ENCODE results near the gene FGGY.
"Not testable (repeated sequence)": the region's sequence is repeated elsewhere in the genome, so short reads cannot be mapped to it uniquely, and the experiment has no call there.

FGGY gene

DNA sequence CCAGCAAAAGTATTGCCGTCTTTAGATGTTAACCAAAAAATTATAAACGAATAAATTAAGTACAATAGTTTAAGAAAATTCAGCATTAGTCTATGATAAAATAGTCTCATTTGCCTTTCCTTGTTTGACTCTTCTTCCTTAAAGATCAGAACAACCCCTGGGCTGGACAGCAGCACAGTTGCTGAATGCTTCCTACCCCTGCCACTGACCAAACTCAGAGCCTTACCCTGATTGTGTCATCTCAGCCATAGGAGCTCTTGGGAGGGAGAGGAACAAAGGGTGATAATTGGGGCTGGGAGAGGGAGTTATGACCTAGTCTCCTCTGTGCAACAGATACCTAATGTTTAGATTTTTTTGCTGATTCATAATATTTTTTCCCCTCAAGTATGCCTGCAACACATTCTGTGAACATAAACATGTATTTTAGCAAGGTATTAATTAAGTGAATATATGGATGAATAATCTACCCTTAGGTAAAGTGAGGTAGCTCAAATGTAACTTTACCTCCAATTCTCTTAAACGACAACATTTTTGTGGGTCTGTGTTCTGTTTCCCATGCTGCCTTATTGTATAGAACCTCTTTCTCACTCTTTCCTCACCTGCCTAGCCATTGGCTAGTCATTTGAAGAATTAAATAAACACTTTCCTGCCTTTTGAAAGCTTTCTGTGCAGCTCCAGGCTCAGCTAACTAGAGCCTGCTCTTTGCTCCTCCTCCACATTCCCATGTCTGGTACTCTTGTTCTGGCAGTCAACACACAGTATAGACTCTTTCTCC lies 46.1 kb downstream of the FGGY start:
- FAIRE-seq: peak; percentile 29

GRCh38 chr1:59343576-59343840 lies 46.6 kb downstream of the FGGY start:
- FAIRE-seq (no peak), DNase-seq (ENCODE audit: extremely low spot score, insufficient read length, low read depth) (no peak)

More for the DNA sequence above, 46.1 kb downstream of the FGGY start:
- DNase-seq (ENCODE audit: extremely low spot score, insufficient read length, low read depth): no peak

DNA sequence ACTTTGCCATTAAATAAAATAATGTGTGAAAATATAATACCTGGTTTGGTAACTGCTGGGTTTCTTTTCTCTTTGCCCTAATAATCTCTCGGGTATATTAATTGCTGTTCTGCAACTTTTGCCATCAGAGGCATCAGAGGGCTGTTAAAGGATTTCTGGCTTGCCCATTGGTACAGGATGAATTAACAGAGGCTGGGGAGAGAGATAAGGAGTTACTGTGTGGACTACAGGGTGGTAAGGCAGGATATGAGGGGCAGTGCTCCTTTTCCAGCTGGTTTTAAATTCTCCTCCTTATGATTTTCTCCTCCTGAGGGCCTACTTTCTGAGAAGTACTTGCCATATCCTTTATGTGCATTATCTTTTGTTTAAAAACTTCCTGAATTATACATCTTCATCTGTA lies 48.3 kb downstream of the FGGY start:
- FAIRE-seq (no peak), DNase-seq (ENCODE audit: extremely low spot score, insufficient read length, low read depth) (no peak)

DNA sequence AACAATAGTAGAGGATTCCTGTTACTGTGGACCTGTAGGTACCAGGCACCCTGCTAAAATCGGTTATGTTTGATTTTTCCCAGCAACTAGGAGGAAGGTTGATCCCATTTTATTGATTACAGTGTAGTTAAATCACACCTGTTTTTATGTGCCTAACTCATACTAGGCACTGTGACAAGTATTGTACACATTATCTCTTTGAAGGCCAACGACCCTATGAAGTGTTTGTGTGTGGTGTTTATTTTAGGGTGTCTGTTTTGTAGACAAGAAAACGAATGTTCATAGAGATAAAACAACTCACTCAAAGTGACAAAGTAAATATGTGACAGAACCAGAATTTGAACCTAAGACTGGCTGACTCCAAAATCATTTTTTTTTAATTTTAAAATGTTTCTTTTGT lies 49.5 kb downstream of the FGGY start:
- DNase-seq (ENCODE audit: extremely low spot score, insufficient read length, low read depth) (no peak), FAIRE-seq (no peak)

DNA sequence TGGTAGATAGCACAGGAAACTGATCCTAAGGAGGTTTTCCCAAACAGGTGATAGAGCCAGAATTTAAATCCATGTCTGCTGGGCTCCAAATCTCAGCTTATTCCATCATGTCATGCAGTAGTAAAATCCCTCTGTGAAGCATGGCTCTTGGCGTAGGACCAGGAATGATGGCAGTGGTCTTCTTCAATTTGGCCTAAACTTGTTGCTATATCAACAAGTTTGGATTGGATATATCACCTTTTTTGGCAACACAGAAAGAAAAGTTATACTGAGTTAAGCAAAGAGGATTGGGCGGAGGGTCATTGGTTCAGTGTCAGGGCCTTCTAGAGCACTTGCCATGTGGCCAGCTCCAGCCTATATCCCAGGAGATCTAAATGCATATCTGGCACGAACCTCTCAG lies 52.2 kb downstream of the FGGY start:
- DNase-seq (ENCODE audit: extremely low spot score, insufficient read length, low read depth) (no peak), FAIRE-seq (no peak)

DNA sequence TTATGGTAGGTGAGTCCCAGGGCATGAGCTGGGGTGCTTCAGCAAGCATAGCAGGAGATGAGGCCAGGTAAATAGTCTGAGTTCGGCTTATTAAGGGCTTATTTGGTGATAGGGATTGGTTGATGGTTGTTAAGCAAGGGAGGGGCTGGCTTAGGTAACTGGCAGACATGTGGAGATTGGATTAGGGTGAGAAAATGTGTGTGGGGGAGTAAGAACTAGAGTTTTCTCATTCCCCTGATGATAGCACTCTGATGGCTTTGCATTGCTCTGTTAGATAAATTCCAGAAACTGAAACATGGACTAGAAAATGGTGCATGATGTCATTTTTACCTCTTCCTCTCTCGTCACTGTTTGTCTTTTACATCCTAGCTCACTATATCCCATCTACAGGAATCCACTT lies 53.6 kb downstream of the FGGY start:
- DNase-seq (ENCODE audit: extremely low spot score, insufficient read length, low read depth): no peak
- FAIRE-seq: no peak

GRCh38 chr1:59352065-59352464 lies 55.2 kb downstream of the FGGY start:
- DNase-seq (ENCODE audit: extremely low spot score, insufficient read length, low read depth): no peak
- FAIRE-seq: no peak

- DNase-seq (ENCODE audit: extremely low spot score, insufficient read length, low read depth): no peak
- FAIRE-seq: peak; percentile 18
These were observed 56.6 kb downstream of the FGGY start for GRCh38 chr1:59353453-59353852.

- FAIRE-seq; DNase-seq (ENCODE audit: extremely low spot score, insufficient read length, low read depth): not testable (repeated sequence)
These were observed 57.3 kb downstream of the FGGY start for GRCh38 chr1:59354239-59354638.

- DNase-seq (ENCODE audit: extremely low spot score, insufficient read length, low read depth) (no peak), FAIRE-seq (peak; percentile 88)
These were observed 57.9 kb downstream of the FGGY start for GRCh38 chr1:59354709-59355337.

GRCh38 chr1:59355361-59355760 lies 58.5 kb downstream of the FGGY start:
- no peak for DNase-seq (ENCODE audit: extremely low spot score, insufficient read length, low read depth)

GRCh38 chr1:59356627-59357026 lies 59.7 kb downstream of the FGGY start:
- no peak for FAIRE-seq
- DNase-seq (ENCODE audit: extremely low spot score, insufficient read length, low read depth): no peak

More at GRCh38 chr1:59355361-59355760, 58.5 kb downstream of the FGGY start:
- peak; percentile 85 for FAIRE-seq

GRCh38 chr1:59357645-59358320 lies 60.9 kb downstream of the FGGY start:
- no peak for FAIRE-seq

DNA sequence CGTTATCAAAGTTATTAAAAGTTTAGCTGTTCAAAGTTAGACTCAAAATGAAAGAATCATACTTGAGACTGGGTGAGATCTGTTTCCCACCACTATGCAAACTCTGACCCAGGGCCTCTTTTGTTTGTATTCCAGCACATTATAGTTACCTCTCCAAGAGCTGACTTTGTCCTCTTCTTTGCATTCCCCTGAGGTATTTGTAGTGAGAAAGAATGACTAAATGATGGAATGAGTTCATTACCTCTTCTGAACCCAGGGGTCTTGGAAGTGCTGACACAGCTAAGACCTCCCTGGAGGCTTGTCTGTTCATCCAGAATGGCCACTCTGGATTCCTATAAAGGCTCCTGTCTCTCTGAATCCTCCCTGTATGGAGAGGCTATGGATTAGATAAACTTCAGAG lies 62.4 kb downstream of the FGGY start:
- DNase-seq (ENCODE audit: extremely low spot score, insufficient read length, low read depth): no peak
- no peak for FAIRE-seq

More at GRCh38 chr1:59357645-59358320, 60.9 kb downstream of the FGGY start:
- DNase-seq (ENCODE audit: extremely low spot score, insufficient read length, low read depth): no peak

GRCh38 chr1:59360170-59360569 lies 63.3 kb downstream of the FGGY start:
- no peak for DNase-seq (ENCODE audit: extremely low spot score, insufficient read length, low read depth)
- FAIRE-seq: no peak

DNA sequence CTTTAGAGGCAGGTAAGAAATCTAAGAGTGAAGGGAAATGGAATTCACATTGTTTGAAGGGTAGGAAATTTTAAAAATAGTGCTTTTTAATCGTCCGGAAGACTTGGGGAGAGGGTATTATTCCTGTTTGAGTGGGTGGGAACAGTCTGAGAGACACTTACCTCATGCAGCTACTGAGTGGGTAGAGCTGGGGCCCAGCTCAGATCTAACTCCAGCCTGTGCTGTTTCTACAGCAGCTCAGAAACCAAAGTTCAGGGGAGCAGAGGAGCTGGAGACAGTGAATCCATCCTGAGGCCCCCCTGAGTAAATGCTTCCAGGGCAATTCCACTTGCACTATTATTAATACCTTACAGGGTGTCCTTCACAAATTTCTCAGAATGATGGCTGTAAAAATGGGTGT lies 63.8 kb downstream of the FGGY start:
- FAIRE-seq (no peak), DNase-seq (ENCODE audit: extremely low spot score, insufficient read length, low read depth) (no peak)

GRCh38 chr1:59361766-59362165 lies 64.9 kb downstream of the FGGY start:
- DNase-seq (ENCODE audit: extremely low spot score, insufficient read length, low read depth) (no peak), FAIRE-seq (no peak)

DNA sequence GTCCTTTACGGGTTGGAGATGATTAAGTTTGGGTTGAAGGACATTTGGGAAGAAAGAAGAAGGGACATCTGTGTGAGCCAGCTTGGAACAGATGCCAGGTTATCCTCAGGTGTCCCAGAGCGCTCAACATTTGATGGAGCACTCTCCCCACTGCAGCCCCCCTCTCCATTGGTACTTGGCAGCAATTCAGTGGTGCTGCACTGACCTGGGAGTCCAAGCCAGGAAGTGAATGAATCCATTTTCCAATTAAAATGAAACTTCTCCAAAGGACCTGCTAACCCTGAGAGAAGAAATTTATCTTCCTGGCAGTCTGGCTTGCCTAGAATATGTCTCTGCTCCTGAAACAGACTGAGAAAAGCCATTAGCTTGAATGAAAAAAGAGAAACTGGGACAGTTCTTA lies 67.1 kb downstream of the FGGY start:
- no peak for DNase-seq (ENCODE audit: extremely low spot score, insufficient read length, low read depth)
- no peak for FAIRE-seq

DNA sequence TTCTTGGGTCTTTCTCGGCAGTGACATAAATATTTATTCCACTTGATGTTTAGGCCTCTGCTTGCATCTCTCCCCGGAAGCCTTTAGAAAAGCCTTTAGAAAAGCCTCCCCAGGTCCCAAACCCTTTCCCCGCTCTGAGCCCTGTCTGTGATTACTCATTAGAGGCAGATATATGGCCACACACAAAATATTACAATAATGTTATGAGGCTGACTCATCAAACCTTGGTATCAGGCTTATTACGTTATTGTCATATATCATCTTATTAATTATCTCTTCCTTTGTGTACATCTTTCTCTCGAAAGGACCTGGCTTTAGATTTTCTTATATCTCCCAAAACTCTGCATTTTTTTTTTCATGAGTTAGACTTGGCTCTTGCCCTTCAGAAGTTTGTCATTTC lies 69.5 kb downstream of the FGGY start:
- no peak for FAIRE-seq
- no peak for DNase-seq (ENCODE audit: extremely low spot score, insufficient read length, low read depth)

DNA sequence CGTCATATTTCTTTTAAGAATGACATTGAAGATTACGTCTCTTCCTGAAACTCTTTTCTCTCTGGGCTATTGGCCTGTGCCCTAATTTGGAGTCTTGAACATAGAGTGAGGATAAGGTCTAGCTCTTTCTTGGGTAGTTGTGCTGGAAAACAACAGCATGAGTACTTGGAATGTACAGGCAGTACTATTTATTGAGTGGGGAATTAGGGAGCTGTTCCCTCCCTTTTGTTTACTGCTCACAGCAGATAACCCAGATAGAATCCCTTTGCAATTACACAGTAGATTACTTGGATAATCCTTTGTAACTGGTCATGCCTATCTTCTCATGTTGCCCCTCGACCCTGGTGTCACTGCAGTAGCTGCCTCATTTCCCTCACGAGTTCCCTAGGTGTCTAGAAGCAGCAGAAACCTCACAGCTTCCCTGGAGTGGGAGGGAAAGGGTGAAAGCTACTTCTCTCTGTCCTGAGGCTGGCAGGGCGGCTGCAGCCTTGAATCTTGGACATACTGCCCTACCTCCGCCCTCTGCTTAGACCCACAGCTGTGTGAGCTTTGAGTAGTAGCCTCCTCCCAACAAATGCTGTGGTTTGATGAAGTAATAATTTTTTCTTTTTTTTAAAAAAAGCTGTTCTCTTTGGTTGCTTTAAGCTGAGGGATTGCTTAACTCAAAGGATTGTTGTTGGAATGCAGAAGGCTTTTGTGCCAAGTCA lies 70.6 kb downstream of the FGGY start:
- FAIRE-seq: no peak

More for the DNA sequence above, 70.6 kb downstream of the FGGY start:
- DNase-seq (ENCODE audit: extremely low spot score, insufficient read length, low read depth): no peak
